C1 segment of cervical spinal cord (tissue), 14 donors: ENCODE measurements around the gene FRK.
"Not testable (repeated sequence)": the region's sequence is repeated elsewhere in the genome, so short reads cannot be mapped to it uniquely, and the experiment has no call there.

Source experiments
- DNase-seq, 14 donors: peaks; one replicate each; lab custom pipeline; 2025; lab: John Stamatoyannopoulos, UW

The FRK gene

DNA sequence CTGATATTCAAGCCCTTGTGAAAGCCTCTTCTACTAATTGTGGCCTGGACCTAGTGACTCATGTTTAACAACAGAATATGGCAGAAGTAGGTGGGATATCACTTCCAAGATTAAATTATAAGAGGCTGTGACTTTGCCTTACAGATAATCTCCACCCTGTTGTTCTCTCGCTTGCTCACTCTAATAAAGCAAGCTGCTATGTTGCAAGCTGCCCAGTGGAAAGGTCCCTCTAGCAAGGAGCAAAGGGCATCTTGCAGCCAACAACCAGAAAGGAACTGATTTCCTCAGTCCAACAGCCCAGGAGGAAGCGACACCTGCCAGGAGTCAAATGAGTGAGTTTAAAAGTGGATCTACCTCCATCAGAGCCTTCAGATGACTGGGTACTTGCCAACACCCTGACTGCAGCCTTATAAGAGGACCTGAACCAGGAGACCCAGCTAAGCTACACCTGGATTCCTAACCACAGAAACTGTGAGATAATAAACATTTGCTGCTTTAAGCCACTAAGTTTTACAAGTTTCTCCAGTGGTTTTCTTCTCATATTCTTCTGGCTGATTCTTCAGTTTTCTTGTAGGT, 112.6 kb downstream of the FRK start:
- DNase-seq: no peak

DNA sequence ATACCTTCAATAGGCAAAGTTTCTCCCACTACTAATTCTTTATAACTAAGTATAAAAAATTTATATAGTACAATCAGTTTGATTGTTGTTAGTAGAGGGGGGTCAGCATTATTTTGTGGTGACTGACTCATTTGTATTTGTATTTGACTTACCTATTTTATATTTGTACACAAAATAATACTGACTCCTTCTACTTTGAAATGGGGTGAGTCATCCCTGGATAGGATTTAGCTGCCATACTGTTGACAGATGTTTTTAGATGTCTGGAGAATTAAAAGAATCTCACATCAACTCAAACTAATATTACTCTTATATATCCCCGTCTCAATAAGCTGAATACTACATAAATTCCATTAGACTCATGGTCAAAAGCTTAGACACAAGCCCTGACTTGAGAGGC, 114.9 kb downstream of the FRK start:
- no peak for DNase-seq

DNA sequence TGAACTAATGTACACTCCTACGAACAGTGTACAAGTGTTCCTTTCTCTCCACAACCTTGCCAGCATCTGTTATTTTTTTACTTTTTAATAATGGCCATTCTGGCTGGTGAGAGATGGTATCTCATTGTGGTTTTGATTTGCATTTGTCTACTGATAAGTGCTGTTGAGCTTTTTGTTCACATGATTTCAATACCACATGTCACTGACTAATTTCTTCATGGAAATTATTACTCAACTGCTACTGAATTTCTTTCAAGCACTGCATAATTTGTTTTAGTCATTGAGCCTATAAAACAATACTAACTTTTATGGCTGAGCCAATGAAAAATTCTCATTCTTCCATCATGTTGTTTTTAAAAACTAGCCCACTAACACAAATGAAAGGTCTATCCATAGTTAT, 115.4 kb downstream of the FRK start:
- no peak for DNase-seq

DNA sequence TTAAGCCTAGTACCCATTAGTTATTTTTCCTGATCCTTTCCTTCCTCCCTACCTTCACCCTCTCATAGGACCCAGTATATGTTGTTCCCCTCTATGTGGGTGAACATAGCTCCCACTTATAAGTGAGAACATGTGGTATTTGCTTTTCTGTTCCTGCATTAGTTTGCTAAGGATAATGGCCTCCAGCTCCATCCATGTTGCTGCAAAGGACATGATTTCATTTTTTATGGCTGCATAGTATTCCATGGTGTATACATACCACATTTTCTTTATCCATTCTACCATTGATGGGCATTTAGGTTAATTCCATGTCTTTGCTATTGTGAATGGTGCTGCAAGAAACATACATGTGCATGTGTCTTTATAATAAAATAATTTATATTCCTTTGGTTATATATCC, 115.9 kb downstream of the FRK start:
- not testable (repeated sequence) for DNase-seq

DNA sequence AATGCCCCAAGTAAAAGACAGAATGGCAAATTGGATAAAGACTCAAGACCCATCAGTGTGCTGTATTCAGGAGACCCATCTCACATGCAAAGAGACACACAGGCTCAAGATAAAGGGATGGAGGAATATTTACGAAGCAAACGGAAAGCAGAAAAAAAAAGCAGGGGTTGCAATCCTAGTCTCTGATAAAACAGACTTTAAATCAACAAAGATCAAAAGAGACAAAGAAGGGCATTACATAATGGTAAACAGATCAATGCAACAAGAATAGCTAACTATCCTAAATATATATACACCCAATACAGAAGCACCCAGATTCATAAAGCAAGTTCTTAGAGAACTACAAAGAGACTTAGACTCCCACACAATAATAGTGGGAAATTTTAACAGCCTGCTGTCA, 123.2 kb downstream of the FRK start:
- DNase-seq: not testable (repeated sequence)

DNA sequence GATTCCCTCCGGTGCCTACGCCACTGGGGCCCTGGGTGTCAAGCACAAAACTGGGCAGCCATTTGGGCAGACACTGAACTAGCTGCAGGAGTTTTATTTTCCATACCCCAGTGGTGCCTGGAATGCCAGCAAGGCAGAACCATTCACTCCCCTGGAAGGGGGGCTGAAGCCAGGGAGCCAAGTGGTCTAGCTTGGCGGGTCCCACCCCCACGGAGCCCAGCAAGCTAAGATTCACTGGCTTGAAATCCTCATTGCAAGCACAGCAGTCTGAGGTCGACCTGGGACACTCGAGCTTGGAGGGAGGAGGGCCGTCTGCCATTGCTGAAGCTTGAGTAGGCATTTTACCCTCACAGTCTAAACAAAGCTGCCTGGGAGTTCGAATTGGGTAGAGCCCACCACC, 125.3 kb downstream of the FRK start:
- DNase-seq: no peak

DNA sequence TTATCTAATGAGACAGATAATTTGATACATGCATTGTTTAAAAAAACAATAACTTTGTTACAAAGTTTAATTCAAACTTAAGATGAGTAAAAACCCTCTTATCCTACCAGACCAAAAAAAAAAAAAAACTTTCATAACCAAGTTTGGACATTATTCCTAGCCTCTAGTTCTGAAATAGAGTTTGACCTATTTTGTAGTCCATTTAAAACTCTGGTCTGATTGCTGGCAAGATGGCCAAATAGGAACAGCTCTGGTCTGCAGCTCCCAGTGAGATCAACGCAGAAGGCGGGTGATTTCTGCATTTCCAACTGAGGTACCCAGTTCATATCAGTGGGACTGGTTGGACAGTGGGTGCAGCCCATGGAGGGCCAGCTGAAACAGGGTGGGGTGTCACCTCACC, 125.9 kb downstream of the FRK start:
- no peak for DNase-seq

DNA sequence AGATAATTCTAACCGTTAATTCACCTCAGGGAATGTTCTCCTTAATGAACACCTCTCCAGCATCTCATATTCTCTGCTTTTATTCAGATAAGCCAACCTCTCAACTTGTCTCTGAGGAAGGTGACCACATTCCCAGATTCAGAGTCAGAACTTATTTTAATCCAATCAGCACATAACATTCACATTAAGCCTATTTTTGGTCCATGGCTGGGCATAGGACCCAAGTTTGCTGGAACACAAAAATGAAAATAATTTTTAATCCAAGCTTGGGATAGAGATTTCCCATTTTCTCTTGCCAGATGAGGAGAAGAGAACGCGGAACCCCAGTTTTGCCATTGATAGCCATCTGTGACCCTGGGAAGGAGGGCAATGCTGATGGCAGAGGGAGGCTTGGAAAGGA, 126.5 kb downstream of the FRK start:
- no peak for DNase-seq

DNA sequence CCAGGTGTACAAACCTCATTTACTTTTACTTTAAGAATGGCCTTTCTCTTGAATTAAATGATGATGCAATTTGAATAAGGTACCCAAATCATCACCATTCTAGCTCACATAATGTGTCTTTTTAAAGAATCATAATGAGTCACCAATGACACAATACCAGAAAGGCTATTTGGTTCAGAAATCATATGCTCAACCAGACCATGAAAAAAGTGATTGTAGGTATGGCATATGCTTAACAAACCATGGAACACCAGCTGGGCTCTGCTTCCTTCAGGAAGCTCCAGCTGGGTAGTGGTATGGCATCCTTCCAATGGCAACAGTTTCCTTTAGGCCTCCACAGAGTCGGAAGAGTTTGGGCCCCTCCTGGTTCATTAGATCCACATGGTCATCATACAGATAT, 128.2 kb downstream of the FRK start:
- no peak for DNase-seq

DNA sequence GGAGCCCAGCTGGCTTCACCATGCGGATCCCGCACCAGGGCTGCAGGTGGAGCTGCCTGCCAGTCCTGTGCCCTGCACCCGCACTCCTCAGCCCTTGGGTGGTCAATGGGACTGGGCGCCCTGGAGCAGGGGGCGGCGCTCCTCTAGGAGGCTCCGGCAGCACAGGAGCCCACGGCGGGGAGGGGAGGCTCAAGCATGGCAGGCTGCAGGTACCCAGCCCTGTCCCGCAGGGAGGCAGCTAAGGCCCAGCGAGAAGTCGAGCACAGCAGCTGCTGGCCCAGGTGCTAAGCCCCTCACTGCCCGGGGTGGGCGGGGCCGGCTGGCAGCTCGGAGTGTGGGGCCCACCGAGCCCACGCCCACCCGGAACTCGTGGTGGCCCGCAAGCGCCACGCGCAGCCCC, 132.7 kb downstream of the FRK start:
- not testable (repeated sequence) for DNase-seq

DNA sequence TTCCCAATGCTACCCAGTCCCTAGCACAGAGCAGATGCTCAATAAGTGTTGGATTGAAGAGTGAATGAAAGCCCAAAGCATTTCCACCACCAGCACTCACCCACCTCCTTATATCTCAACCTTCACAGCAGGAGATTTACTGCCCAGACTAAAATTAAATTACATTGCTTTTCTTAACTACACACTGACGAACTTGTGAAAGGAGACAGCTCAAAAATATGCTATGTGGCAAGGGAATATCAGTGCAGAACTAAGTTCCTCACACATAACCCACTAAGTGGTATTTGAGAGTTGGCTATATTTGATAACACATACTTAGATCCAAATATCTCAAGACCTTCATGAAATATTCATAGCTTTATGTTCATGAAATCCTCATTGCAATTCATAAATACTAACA, 137.7 kb downstream of the FRK start:
- DNase-seq: no peak

DNA sequence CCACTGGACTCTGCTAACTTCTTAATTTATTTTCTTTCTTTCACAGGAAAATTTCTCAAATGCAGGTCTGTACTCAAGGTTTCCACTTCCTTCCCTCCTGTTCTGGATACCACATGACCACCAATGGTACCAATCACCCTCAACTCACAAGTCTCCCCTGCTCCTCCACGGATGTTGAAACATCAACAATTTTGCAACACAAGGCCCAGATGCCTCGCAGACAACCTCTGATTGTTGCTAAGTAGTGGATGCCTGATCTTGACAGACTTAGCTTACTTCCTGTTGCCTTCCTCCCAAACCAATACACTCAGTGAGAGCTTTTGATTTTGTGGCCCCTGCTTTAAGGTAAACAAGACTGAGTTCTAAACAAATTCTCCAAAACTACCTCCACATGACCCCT, 146.6 kb downstream of the FRK start:
- DNase-seq: no peak

DNA sequence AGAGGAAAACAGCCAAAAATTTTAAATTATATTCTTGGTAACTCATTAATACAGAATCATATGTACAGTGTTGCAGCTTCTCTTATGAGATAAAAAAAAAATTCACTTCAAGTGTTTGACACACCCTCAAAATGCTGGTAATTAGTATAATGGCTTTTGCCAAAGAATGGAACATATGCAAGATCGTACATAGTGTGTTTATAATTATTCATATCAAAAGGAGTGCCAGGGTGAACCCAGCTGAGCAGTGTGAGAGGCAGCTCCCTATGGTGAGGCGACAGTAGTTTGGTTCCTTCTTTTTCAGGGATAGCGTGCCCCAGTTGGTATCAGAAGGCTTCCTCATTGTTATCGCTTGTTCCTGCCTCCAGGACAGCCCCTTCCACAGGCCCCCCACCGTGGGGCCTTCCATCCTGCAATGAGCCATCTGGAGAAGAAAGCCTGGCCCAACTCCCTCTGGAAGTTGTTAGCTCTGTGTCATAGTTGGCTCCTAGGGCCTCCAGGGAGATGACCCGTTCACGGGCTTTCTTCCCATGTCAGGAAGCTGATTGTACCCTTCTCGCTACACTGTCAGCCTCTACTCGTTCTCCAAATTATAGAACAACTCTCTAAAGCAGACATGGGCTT, 150.7 kb downstream of the FRK start:
- DNase-seq: no peak

DNA sequence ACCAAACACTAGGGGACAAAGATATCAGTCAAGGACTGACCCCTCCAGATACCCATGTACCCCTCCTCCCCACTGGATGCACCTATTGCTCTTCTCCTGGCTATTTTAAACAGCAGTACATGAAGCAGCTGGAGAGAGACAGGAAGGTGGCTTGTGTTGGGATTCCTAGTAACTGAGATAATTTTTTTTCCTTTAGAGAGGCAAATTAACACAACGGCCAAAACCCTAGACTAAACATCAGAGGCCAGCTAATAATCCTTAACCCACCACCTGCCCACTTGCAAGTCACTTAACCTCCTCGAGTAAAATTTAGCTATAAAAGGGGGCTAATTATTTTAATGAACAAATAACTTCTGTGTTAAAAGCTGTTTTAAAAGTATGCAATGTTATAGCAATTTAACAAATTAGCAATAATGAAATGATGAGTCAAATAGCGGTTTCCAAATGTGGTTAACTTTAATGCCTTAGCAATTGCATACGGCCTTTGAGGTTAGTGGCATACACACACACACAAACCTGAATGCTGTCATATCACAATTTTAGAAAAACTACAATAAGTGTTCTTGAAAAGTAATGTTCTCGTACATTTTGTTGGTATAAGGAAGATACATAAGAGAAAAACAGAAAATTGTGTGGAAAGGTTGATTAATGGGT, 151.7 kb downstream of the FRK start:
- DNase-seq: no peak

DNA sequence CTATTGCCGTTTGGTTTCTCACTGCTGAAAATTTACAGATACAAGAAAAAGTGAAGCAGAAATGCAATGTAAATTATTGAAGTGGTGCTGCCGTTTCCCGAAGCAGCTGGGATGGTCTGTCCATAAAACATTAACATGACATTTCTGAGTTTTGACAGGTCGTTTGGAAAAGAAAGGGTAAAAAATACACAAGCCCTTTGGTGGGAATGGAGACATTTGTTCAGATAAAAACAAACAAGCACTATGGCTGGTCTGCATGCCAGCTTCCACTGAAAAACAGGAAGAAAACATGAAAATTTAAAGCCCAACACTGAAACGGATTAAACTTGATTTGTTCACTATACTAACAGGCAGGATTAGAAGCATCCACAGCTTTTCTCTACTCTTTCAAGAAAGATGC, 155.2 kb downstream of the FRK start:
- DNase-seq: no peak

DNA sequence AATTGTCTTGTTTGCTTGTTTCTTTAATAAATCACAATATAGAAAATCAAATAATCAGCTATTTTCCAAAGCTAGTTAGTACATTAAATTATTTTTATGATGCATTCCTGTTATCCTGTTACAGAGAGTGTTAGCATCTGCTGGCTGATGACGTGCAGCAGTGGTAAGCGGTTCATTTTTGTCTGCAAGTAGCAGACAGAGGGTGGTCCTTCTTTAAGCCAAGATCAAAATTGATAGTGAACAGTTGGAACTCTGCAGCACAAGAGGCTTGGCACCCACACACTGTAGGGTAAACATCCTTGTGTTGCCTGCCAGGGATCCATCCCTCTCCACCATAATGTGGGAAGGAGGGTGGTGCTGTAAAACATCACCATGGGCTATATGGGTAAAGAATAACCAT, 158.3 kb downstream of the FRK start:
- no peak for DNase-seq

DNA sequence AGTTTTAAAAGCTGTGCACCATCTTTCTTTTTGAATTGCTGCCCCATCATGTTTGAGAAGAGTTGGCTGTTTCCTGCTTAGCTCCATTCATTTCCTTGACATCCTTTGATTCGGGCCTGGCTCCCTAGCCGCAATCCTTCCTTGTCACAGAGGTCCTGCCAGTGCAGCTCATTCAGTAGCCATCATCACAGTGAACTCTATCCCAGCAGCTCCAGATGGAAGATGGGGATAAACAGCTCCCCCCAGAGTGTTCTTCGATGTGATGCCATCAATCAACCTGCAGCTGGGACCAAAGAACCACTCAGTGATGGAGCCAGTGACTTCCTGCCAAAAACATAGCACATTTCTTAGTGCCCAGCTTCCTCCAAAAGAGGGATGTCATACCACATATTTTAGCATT, 158.8 kb downstream of the FRK start:
- DNase-seq: peak in 5 of 14 donors; percentile 1 to 24 (median 5)

DNA sequence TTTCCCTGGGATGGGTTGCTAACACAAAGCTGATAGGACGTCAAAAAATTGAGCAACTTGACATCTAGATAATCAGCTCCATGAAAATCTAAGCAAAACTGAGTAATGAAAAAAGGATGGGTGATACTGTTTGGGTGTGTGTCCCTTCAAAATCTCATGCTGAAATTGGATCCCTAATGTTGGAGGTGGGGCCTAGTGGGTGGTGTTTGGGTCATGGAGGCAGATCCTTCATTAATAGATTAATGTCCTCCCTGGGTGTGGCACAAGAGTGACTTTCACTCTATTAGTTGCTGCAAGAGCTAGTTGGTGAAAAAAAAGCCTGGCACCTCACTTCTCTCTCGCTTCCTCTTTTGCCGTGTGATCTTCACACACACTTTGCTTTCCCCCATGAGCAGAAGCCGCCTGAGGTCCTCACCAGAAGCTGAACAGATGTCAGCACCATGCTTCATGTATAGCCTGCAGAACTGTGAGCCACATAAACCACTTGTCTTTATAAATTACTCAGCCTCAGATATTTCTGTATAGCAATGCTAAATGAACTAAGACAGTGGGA, 160.9 kb downstream of the FRK start:
- no peak for DNase-seq

DNA sequence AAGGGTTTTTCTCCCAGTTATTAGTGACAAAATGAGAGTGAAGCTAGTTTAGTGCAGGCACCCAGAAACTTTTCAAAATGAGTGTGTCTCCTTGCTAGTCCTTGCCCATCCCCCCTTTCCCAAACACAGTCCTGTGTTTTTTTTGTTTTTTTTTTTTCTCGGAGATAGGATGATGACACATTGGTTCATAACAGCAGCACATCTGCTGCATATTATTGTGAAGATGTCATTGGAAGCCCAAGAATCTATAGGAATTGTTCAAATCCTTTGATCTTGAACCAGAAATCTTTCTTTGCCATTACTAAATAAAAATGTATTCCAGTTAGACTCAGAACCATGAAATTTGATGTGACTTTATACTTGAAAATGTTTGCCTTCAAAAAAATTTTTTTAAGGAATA, 162.4 kb downstream of the FRK start:
- DNase-seq: no peak

DNA sequence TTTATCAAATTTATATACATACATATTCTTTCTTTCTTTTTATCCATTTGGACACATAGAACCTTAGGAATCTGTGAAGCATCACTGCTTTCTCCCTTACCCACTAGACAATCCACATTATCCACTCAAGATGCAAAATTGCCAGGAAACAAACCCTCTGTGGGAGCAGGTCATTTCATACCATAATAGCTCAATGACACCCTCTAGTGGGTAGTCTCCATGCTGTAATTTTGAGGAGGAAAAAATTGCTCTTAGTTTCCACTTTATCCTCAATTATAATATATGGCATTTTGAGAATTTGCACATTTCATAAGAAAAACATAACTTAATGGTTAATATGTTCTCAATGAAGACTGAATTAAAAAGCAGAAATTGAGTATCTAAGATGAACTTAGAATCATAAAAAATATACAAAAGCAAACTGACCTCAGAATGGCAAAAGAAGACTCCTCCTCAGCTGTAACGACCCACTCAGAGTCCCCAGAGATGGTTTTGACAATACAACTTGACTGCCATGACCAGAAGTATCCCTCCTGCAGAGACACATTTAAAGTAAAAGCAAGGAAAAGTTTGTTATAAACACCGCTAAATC, 164.1 kb downstream of the FRK start:
- DNase-seq: no peak

DNA sequence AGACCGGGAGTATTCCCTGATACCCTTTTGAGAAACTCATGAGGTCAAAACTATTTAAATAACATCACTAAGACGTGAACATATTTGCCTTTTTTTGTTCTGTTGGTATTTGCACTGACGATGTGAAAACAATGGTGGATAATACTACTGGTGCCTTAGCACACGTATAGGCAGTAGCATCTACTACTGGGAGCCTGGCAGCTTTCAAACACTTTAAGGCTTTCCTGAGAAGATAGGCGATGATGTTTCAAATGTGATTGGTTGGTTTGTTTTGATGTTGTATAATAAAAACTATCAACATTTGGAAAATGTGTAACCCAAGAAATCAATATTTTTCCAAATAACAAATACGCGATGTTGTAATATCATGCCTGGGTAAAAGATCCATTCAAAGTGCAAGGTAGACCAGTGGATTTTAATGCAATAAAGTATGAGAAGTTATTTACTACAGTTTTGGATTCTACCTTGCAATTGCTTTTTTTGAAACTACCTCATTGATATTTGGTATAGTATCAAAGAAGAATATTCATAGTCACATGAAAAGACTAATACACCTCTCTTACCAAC, 166.2 kb downstream of the FRK start:
- DNase-seq: no peak

DNA sequence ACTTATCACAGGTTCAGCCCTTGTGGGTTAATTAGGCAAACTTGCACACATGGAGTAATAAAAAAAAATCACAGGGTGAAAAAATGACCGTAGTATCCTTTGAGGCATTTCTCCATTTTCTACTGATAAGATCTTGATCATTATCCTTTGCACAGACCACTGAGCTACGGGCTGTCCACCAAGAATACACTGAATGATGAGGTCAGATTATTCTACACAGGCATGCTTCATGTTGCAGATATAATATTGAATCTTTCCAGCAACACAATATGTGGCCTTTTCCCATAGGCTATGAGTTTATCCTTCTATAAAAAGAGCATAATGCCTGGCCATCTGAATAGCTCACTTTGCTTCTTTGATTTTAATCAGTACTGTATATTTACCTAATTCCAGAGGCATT, 168.9 kb downstream of the FRK start:
- no peak for DNase-seq
